H1 (cell line): ENCODE results near the gene CFAP20. TPM values are rescaled to one million over a fixed set of nuclear protein-coding genes. Genes with fewer than 3 reads are reported as not detected.

Source experiments
- CTCF ChIA-PET: fragments of 300-600 bp; sonication (Branson Sonifier 250); formaldehyde crosslinking; loops from one replicate; lab custom pipeline; 2021; ENCODE audit not compliant: partially characterized antibody; lab: Charles Lee
- POLR2A ChIA-PET: fragments of 300-600 bp; sonication (Branson Sonifier 250); formaldehyde crosslinking; loops from one replicate; lab custom pipeline; 2021; ENCODE audit warnings: inconsistent platforms; ENCODE audit not compliant: partially characterized antibody; lab: Charles Lee
- DNase-seq, 2 experiments: peaks; one replicate each; pipeline versions ENCODE4 v3.0.0 to v3.0.0-alpha.2; 2010 to 2022; ENCODE audit warnings: low spot score in 2 of 2, low read depth in 1 of 2, mixed read lengths in 1 of 2
- FAIRE-seq: peaks from 2 replicates; lab custom pipeline; 2011; peaks lifted over from hg19 to GRCh38; lab: Jason Lieb, UNC
- H2AFZ ChIP-seq: 2 replicates; pipeline ENCODE4 v1.8.1; 2012; ENCODE audit warnings: low read length, inconsistent platforms
- H2AK5ac ChIP-seq: 2 replicates; pipeline ENCODE4 v1.6.1; 2013; ENCODE audit warnings: low read depth, low read length
- H2BK120ac ChIP-seq: replicated peaks from 2 replicates; pipeline ENCODE3; 2013; ENCODE audit warnings: low read depth, low read length, inconsistent platforms
- H2BK12ac ChIP-seq: 2 replicates; pipeline ENCODE4 v1.6.1; 2013; ENCODE audit warnings: low read depth, low read length
- H2BK15ac ChIP-seq: 2 replicates; pipeline ENCODE4 v1.6.1; 2013; ENCODE audit warnings: low read length
- H2BK20ac ChIP-seq: 2 replicates; pipeline ENCODE4 v1.6.1; 2013; ENCODE audit warnings: low read length
- H2BK5ac ChIP-seq: 2 replicates; pipeline ENCODE4 v1.6.1; 2013; ENCODE audit warnings: low read depth, low read length
- H3K14ac ChIP-seq: 2 replicates; pipeline ENCODE4 v1.6.1; 2013; ENCODE audit warnings: inconsistent platforms; ENCODE audit not compliant: insufficient read length
- H3K18ac ChIP-seq: 2 replicates; pipeline ENCODE4 v1.6.1; 2013; ENCODE audit warnings: low read length; ENCODE audit errors: extremely low read depth
- H3K23ac ChIP-seq: 2 replicates; pipeline ENCODE4 v1.6.1; 2013; ENCODE audit warnings: inconsistent platforms; ENCODE audit not compliant: insufficient read length
- H3K23me2 ChIP-seq: 2 replicates; pipeline ENCODE4 v1.6.1; 2013; ENCODE audit warnings: low read depth, low read length
- H3K27ac ChIP-seq: 2 replicates; pipeline ENCODE4 v1.6.1; 2011; ENCODE audit warnings: low read depth, low read length, inconsistent platforms
- H3K27me3 ChIP-seq, 4 experiments: replicated peaks in 1 of 4; 1 replicate in 1 of 4; 2 replicates in 3 of 4; pipeline versions ENCODE4 v1.6.1 to v1.8.1; 2011 to 2013; ENCODE audit warnings: low read length in 3 of 4, mild to moderate bottlenecking in 3 of 4, inconsistent platforms in 2 of 4, mixed read lengths in 2 of 4, moderate library complexity in 1 of 4; ENCODE audit not compliant: control insufficient read depth in 3 of 4, insufficient read depth in 3 of 4; ENCODE audit errors: extremely low read depth in 1 of 4
- H3K36me3 ChIP-seq, 4 experiments: 2 replicates each; pipeline versions ENCODE4 v1.6.1 to v1.8.1; 2011 to 2013; ENCODE audit warnings: mild to moderate bottlenecking in 4 of 4, low read length in 3 of 4, moderate library complexity in 2 of 4, control low read depth in 1 of 4, inconsistent platforms in 1 of 4; ENCODE audit not compliant: insufficient read depth in 4 of 4, control insufficient read depth in 2 of 4
- H3K4ac ChIP-seq: replicated peaks from 2 replicates; pipeline ENCODE3; 2013; ENCODE audit warnings: low read length, low read depth, mixed read lengths, inconsistent platforms; ENCODE audit not compliant: insufficient read length
- H3K4me1 ChIP-seq, 4 experiments: replicated peaks in 1 of 4; 1 replicate in 1 of 4; 2 replicates in 3 of 4; pipeline versions ENCODE4 v1.6.1 to v1.8.1; 2011 to 2013; ENCODE audit warnings: low read length in 3 of 4, inconsistent platforms in 2 of 4, mixed read lengths in 1 of 4; ENCODE audit not compliant: insufficient read depth in 4 of 4, control insufficient read depth in 3 of 4
- H3K4me2 ChIP-seq, 2 experiments: 2 replicates each; pipeline versions ENCODE4 v1.6.1 to v1.8.1; 2011 to 2013; ENCODE audit warnings: low read depth in 2 of 2, low read length in 2 of 2, control low read depth in 1 of 2, inconsistent platforms in 1 of 2, mild to moderate bottlenecking in 1 of 2; ENCODE audit not compliant: insufficient read depth in 1 of 2
- H3K4me3 ChIP-seq, 4 experiments: fragments of 200-600, 300-600 bp in 1 of 4; sonication (generic), shearing (Covaris generic), sonication (Bioruptor Twin) in 1 of 4; 2 replicates each; pipeline versions ENCODE4 v1.5.1 to v1.8.1; 2011 to 2016; ENCODE audit warnings: low read length in 4 of 4, low read depth in 3 of 4, control low read depth in 2 of 4, inconsistent platforms in 2 of 4, mild to moderate bottlenecking in 2 of 4, mixed read lengths in 1 of 4, moderate library complexity in 1 of 4; ENCODE audit not compliant: insufficient read depth in 2 of 4; ENCODE audit errors: extremely low read depth in 1 of 4
- H3K56ac ChIP-seq: replicated peaks from 2 replicates; pipeline ENCODE3; 2013; ENCODE audit warnings: low read depth, mild to moderate bottlenecking, mixed read lengths, low read length, inconsistent platforms; ENCODE audit not compliant: insufficient read length
- H3K79me1 ChIP-seq: 2 replicates; pipeline ENCODE4 v1.6.1; 2013; ENCODE audit warnings: low read depth, low read length, control low read depth
- H3K79me2 ChIP-seq, 2 experiments: 2 replicates each; pipeline versions ENCODE4 v1.6.1 to v1.8.1; 2012 to 2013; ENCODE audit warnings: low read length in 2 of 2, mild to moderate bottlenecking in 2 of 2, inconsistent platforms in 1 of 2; ENCODE audit not compliant: insufficient read depth in 2 of 2, control insufficient read depth in 1 of 2
- H3K9ac ChIP-seq, 4 experiments: replicated peaks in 1 of 4; 1 replicate in 1 of 4; 2 replicates in 3 of 4; pipeline versions ENCODE4 v1.6.1 to v1.8.1; 2011 to 2013; ENCODE audit warnings: low read depth in 3 of 4, low read length in 3 of 4, control low read depth in 2 of 4, mild to moderate bottlenecking in 2 of 4, moderate library complexity in 2 of 4, inconsistent platforms in 1 of 4; ENCODE audit errors: extremely low read depth in 1 of 4
- H3K9me3 ChIP-seq, 2 experiments: 2 replicates each; pipeline versions ENCODE4 v1.6.1 to v1.8.1; 2012 to 2013; ENCODE audit warnings: mild to moderate bottlenecking in 2 of 2, moderate library complexity in 2 of 2, control low read depth in 1 of 2, inconsistent platforms in 1 of 2, low read depth in 1 of 2, low read length in 1 of 2, mixed read lengths in 1 of 2; ENCODE audit not compliant: insufficient read depth in 2 of 2
- H4K20me1 ChIP-seq, 2 experiments: replicated peaks in 1 of 2; 2 replicates each; pipeline versions ENCODE3 to v1.8.1; 2011 to 2013; ENCODE audit warnings: inconsistent platforms in 2 of 2, low read length in 2 of 2, mild to moderate bottlenecking in 1 of 2; ENCODE audit not compliant: insufficient read depth in 2 of 2, control insufficient read depth in 1 of 2
- H4K5ac ChIP-seq: 2 replicates; pipeline ENCODE4 v1.6.1; 2013; ENCODE audit warnings: low read length, low read depth, mixed read lengths, inconsistent platforms; ENCODE audit not compliant: insufficient read length
- H4K8ac ChIP-seq: 2 replicates; pipeline ENCODE4 v1.8.0; 2013; ENCODE audit warnings: mild to moderate bottlenecking, moderate library complexity, low read length, inconsistent platforms; ENCODE audit not compliant: insufficient read depth; ENCODE audit errors: extremely low read depth
- H4K91ac ChIP-seq: replicated peaks from 2 replicates; pipeline ENCODE3; 2013; ENCODE audit warnings: low read length, mixed read lengths, inconsistent platforms; ENCODE audit not compliant: insufficient read length
- ASH2L ChIP-seq: fragments of 200-600, 300-600 bp; sonication (generic); IDR thresholded peaks from one replicate; pipeline ENCODE4 v1.7.1; 2017; ENCODE audit warnings: low read length
- BCL11A ChIP-seq, 2 experiments: IDR thresholded peaks; one replicate each; pipeline ENCODE4 v1.6.1; 2011; ENCODE audit warnings: low read depth in 2 of 2, low read length in 2 of 2, mild to moderate bottlenecking in 2 of 2
- CTCF ChIP-seq, 3 experiments: IDR thresholded peaks; 1 replicate in 2 of 3; 2 replicates in 1 of 3; pipeline versions ENCODE4 v1.5.1 to v1.6.1; 2011; ENCODE audit warnings: low read length in 3 of 3, mild to moderate bottlenecking in 3 of 3, inconsistent platforms in 2 of 3, low read depth in 1 of 3, moderate library complexity in 1 of 3; ENCODE audit not compliant: insufficient read depth in 1 of 3; ENCODE audit errors: control extremely low read depth in 1 of 3
- NANOG ChIP-seq: IDR thresholded peaks from 2 replicates; pipeline ENCODE4 v1.6.1; 2011; ENCODE audit warnings: low read length, low read depth, mild to moderate bottlenecking, inconsistent platforms; ENCODE audit not compliant: insufficient read depth, poor library complexity, severe bottlenecking
- POU5F1 ChIP-seq: IDR thresholded peaks from 2 replicates; pipeline ENCODE4 v1.6.1; 2011; ENCODE audit warnings: low read depth, mild to moderate bottlenecking, low read length, moderate library complexity
- RNF2 ChIP-seq: fragments of 200-900, 300-1000 bp; sonication (generic); IDR thresholded peaks from 2 replicates; pipeline ENCODE4 v1.7.1; 2016; ENCODE audit warnings: borderline replicate concordance, low read depth, mild to moderate bottlenecking, antibody characterized with exemption, low read length; ENCODE audit not compliant: poor library complexity, severe bottlenecking; ENCODE audit errors: missing control alignments
- SAP30 ChIP-seq: fragments of 300-600 bp; sonication (generic); IDR thresholded peaks from 2 replicates; pipeline ENCODE4 v1.7.1; 2012; ENCODE audit warnings: low read length, moderate library complexity, mild to moderate bottlenecking, inconsistent platforms; ENCODE audit not compliant: insufficient read depth, insufficient replicate concordance
- SP1 ChIP-seq: IDR thresholded peaks from 2 replicates; pipeline ENCODE4 v1.6.1; 2011; ENCODE audit warnings: low read depth, low read length
- ZNF274 ChIP-seq: IDR thresholded peaks from 2 replicates; pipeline ENCODE4 v1.7.0; 2012; ENCODE audit warnings: low read length, borderline replicate concordance; ENCODE audit errors: extremely low read depth
- WGBS, 2 experiments: shearing (Covaris generic) in 1 of 2; methylation state at CpG; one replicate each; pipeline versions ENCODE4 v1.1.6 to v1.1.7; 2013 to 2015; ENCODE audit warnings: low lambda C conversion rate in 2 of 2, mixed read lengths in 2 of 2, inconsistent platforms in 1 of 2, low coverage in 1 of 2, missing lambda C conversion rate in 1 of 2; ENCODE audit not compliant: insufficient replicate concordance in 2 of 2, insufficient coverage in 1 of 2, insufficient read length in 1 of 2; ENCODE audit errors: extremely low coverage in 1 of 2, missing lambda C conversion rate in 1 of 2; 5-methylcytosine and 5-hydroxymethylcytosine counted together
- polyA plus RNA-seq, 7 experiments: library from polyadenylated mRNA; depleted of rRNA in 3 of 7; stranded (reverse) in 5 of 7; unstranded in 2 of 7; fragments of >200 nt in 5 of 7; fragments of 200-250 nt in 2 of 7; gene quantifications; 1 replicate in 5 of 7; 2 replicates in 1 of 7; 4 replicates in 1 of 7; pipeline versions ENCODE4 v1.2.1 to v1.2.3, GENCODE V29; 2011 to 2013; ENCODE audit warnings: missing spikeins in 2 of 7, mixed read lengths in 2 of 7
- total RNA-seq: library from RNA; stranded (reverse); fragmentation: NEBNext Ultra II Directional; extraction: Animal tissue kit (Norgen Biotek cat#: 25700); gene quantifications from 2 replicates; pipeline ENCODE4 v1.2.1, GENCODE V29; 2021

The CFAP20 gene
- total and polyA plus RNA-seq, 2 of the 8 experiments (the other 6 are each of a cell fraction or from before 2014, with no cell fraction given): 45.6 to 65.4 TPM

- Histone ChIP-seq H3K79me2 (peaks cover 18 to 51% of the 10 kb centered on the region in 2 experiments), H3K18ac (no peak overlapping the region), H2BK12ac (no peak overlapping the region), H2BK120ac (no peak overlapping the region), H3K23me2 (peaks cover 4% of the 10 kb centered on the region; the same call in 1 of the 2 replicates), H3K27ac (no peak overlapping the region), H3K79me1 (peaks cover 11% of the 10 kb centered on the region; the same call in 1 of the 2 replicates), H3K4me2 (peak overlapping the region; percentile 85 to 90), H3K36me3 (no peaks in the 10 kb centered on the region), H2AK5ac (no peak overlapping the region), H4K91ac (no peak overlapping the region), H3K4ac (no peak overlapping the region), H3K27me3 (no peaks in the 10 kb centered on the region), H4K8ac (no peak overlapping the region), H2BK5ac (no peak overlapping the region), H2AFZ (no peak overlapping the region), H3K9me3 (peaks cover 0 to 3% of the 10 kb centered on the region in 2 experiments; a peak in 1 of 4 replicates), H3K56ac (no peak overlapping the region), H2BK15ac (no peak overlapping the region), H4K20me1 (peaks cover 32% of the 10 kb centered on the region in 2 experiments), H3K9ac (peak overlapping the region in 1 of 4 experiments; percentile 24; a peak in 4 of 7 replicates), H3K4me3 (peak overlapping the region; percentile 29 to 95 (median 78)), H3K14ac (no peak overlapping the region), H4K5ac (no peak overlapping the region), H2BK20ac (no peak overlapping the region), H3K23ac (no peak overlapping the region), H3K4me1 (peaks cover 2 to 8% (median 5%) of the 10 kb centered on the region in 4 experiments; a peak in 5 of 7 replicates)
- POLR2A ChIA-PET: interaction anchor here (1.0 to 1.8 kb wide), 5 partner anchors 72 to 372 kb away, joined by 3 to 8 read pairs (median 4); partner anchors contain the start of gene MMP15
- 40% methylated on average over 6 of the region's 6 CpGs; no CpG with 5 or more reads in 1 of the 2 experiments for WGBS, 2 experiments
- TF ChIP-seq POU5F1 (no peak), CTCF (IDR thresholded peaks at IDR 0.05; ENCODE audit: control extremely low read depth in 1 of 3, insufficient read depth in 1 of 3, low read depth in 1 of 3, low read length in 3 of 3) (no peak), ASH2L (no peak), SP1 (no peak), SAP30 (no peak), RNF2 (no peak), ZNF274 (no peak), NANOG (no peak), BCL11A (IDR thresholded peaks at IDR 0.05; ENCODE audit: low read depth in 2 of 2, low read length in 2 of 2) (no peak)
- CTCF ChIA-PET: interaction anchor here (0.6 to 19.7 kb wide), 12 partner anchors 11 to 777 kb away, joined by 3 to 362 read pairs (median 4); partner anchors contain the start of gene MMP15
- no peak for FAIRE-seq
- DNase-seq: no peak
Observed at GRCh38 chr16:58128181-58128631, 975 bp downstream of the CFAP20 start.
